AG09319 (cell line): Measurements from ENCODE around the gene SIRPA.
"Not testable (repeated sequence)": the region's sequence is repeated elsewhere in the genome, so short reads cannot be mapped to it uniquely, and the experiment has no call there.

Source experiments
- DNase-seq: peaks from one replicate; pipeline ENCODE4 v3.0.0-alpha.2; 2010; ENCODE audit warnings: low read depth; ENCODE audit errors: extremely low read depth
- CTCF ChIP-seq: IDR thresholded peaks from 2 replicates; pipeline ENCODE4 v1.5.1; 2011; ENCODE audit warnings: low read depth, mild to moderate bottlenecking, inconsistent platforms, low read length, moderate library complexity

SIRPA gene

GRCh38 chr20:1915725-1916124 lies 20.5 kb downstream of the SIRPA start:
- DNase-seq: no peak
- no peak for TF ChIP-seq CTCF

- no peak for TF ChIP-seq CTCF
- DNase-seq: no peak
Observed at GRCh38 chr20:1917786-1918185, 22.6 kb downstream of the SIRPA start.

- no peak for TF ChIP-seq CTCF
- DNase-seq: no peak
Observed at GRCh38 chr20:1918491-1919165, 23.4 kb downstream of the SIRPA start.

DNA sequence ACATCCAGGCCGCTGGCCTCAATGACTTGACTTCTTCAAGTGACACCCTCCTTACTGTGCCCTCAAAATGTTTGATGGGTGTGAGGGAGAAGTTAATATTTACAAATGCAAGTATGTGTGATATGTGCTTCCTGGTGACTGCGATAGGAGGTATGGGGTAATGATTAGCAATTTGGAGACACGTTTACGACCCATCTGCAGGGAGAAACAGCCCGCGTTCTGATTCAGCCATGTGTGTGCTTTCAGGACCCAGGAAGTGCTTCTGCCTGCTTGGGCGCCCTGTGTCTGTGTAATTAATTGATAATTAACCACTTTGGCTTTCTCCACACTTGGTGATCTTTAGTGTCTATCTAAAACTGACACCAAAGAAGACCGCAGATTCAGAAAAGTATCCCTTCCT lies 25.0 kb downstream of the SIRPA start:
- no peak for TF ChIP-seq CTCF
- no peak for DNase-seq

- no peak for TF ChIP-seq CTCF
- DNase-seq: no peak
Observed at GRCh38 chr20:1920826-1921225, 25.6 kb downstream of the SIRPA start.

DNA sequence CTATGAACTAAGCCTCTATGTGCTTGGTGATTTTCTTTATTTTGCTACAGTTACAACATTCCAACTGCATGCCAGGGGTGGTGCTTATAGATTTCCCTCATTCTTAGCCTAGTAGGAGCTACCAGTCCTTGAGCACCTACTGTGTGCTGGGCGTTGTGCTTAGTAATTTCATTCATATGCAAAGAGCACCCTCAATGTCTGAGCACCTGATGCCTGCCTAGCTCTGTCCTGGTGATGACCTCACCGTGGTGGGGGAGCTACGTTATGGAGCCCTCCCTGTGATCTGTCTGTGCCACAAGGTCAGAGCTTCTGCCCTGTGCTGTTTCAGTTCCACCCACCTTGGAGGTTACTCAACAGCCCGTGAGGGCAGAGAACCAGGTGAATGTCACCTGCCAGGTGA lies 26.8 kb downstream of the SIRPA start:
- not testable (repeated sequence) for DNase-seq

GRCh38 chr20:1922786-1923185 lies 27.6 kb downstream of the SIRPA start:
- DNase-seq: no peak
- TF ChIP-seq CTCF: no peak
